Measurements from ENCODE around the gene OPCML.

GRCh38 chr11:132957881-132958280 is 574.4 kb downstream of the OPCML start:
- TF ChIP-seq ZFP3 (CRISPR knock-in tag; IDR thresholded peaks at IDR 0.05) (no peak), PATZ1 (CRISPR knock-in tag; IDR thresholded peaks at IDR 0.05; ENCODE audit: borderline replicate concordance) (no peak), POU6F1 (CRISPR knock-in tag; IDR thresholded peaks at IDR 0.05; ENCODE audit: borderline replicate concordance, low read depth) (no peak), ISL1 (CRISPR knock-in tag; IDR thresholded peaks at IDR 0.05) (no peak), ZNF565 (CRISPR knock-in tag; conservative IDR thresholded peaks at IDR 0.05; ENCODE audit: low read depth) (no peak), GLIS3 (CRISPR knock-in tag; IDR thresholded peaks at IDR 0.05) (no peak), TOX (CRISPR knock-in tag; IDR thresholded peaks at IDR 0.05; ENCODE audit: borderline replicate concordance) (no peak), RARB (CRISPR knock-in tag; IDR thresholded peaks at IDR 0.05) (no peak), TSHZ2 (CRISPR knock-in tag; IDR thresholded peaks at IDR 0.05) (no peak)

All from SK-N-SH treated with all-trans-retinoic acid at 6 μM for 48 hours (cell line).